HepG2 (cell line): ENCODE results near the gene PAQR7. TPM values are rescaled to one million over a fixed set of nuclear protein-coding genes. Genes with fewer than 3 reads are reported as not detected.

Experiments used
- CAMTA2 ChIP-seq: sonication (generic); formaldehyde crosslinking; IDR thresholded peaks from 2 replicates; pipeline ENCODE4 v1.4.0; 2020; ENCODE audit warnings: mild to moderate bottlenecking, missing genetic modification reagents, borderline replicate concordance
- CSRNP1 ChIP-seq: sonication (generic); formaldehyde crosslinking; IDR thresholded peaks from 2 replicates; pipeline ENCODE4 v1.8.1; 2023; ENCODE audit warnings: mild to moderate bottlenecking, missing genetic modification reagents
- CTCF ChIP-seq: sonication (generic); formaldehyde crosslinking; IDR thresholded peaks from 2 replicates; pipeline ENCODE4 v1.5.0; 2020; ENCODE audit warnings: mild to moderate bottlenecking, missing genetic modification reagents, moderate library complexity
- FOXJ3 ChIP-seq: sonication (generic); formaldehyde crosslinking; IDR thresholded peaks from 2 replicates; pipeline ENCODE4 v1.4.0; 2020; ENCODE audit warnings: missing genetic modification reagents, mild to moderate bottlenecking, borderline replicate concordance
- HDAC6 ChIP-seq: fragments of 200-600 bp; sonication (generic); IDR thresholded peaks from 2 replicates; pipeline ENCODE4 v1.7.0; 2017; ENCODE audit warnings: mild to moderate bottlenecking, antibody characterized with exemption, low read length, low read depth
- MAF1 ChIP-seq: sonication (generic); formaldehyde crosslinking; IDR thresholded peaks from 2 replicates; pipeline ENCODE4 v1.5.0; 2020; ENCODE audit warnings: missing genetic modification reagents, borderline replicate concordance
- NFE2 ChIP-seq: sonication (generic); formaldehyde crosslinking; IDR thresholded peaks from 2 replicates; pipeline ENCODE4 v1.4.0; 2020; ENCODE audit warnings: missing genetic modification reagents
- NFRKB ChIP-seq: fragments of 450-650 bp; IDR thresholded peaks from 2 replicates; pipeline ENCODE4 v1.6.1; 2017
- NR0B2 ChIP-seq: sonication (generic); formaldehyde crosslinking; IDR thresholded peaks from 2 replicates; pipeline ENCODE4 v1.4.0; 2020; ENCODE audit warnings: mild to moderate bottlenecking, missing genetic modification reagents
- SATB2 ChIP-seq: sonication (generic); formaldehyde crosslinking; IDR thresholded peaks from 2 replicates; pipeline ENCODE4 v1.5.0; 2020; ENCODE audit warnings: missing genetic modification reagents
- TRIM22 ChIP-seq: fragments of 450-650 bp; IDR thresholded peaks from 2 replicates; pipeline ENCODE4 v1.6.1; 2017
- ZNF12 ChIP-seq: sonication (generic); formaldehyde crosslinking; IDR thresholded peaks from 2 replicates; pipeline ENCODE4 v1.5.0; 2020; ENCODE audit warnings: missing genetic modification reagents
- ZNF598 ChIP-seq: sonication (generic); formaldehyde crosslinking; IDR thresholded peaks from 2 replicates; pipeline ENCODE4 v1.5.1; 2020; ENCODE audit warnings: mild to moderate bottlenecking, missing genetic modification reagents, borderline replicate concordance
- ZNF607 ChIP-seq: sonication (generic); formaldehyde crosslinking; IDR thresholded peaks from 2 replicates; pipeline ENCODE4 v1.5.1; 2020; ENCODE audit warnings: missing genetic modification reagents, mild to moderate bottlenecking, borderline replicate concordance
- ZNF652 ChIP-seq: IDR thresholded peaks from 2 replicates; pipeline ENCODE4 v1.6.1; 2016; ENCODE audit warnings: low read depth, borderline replicate concordance
- polyA plus RNA-seq, 8 experiments: library from polyadenylated mRNA; depleted of rRNA in 3 of 8; stranded (reverse) in 7 of 8; unstranded in 1 of 8; fragments of >200 nt; fragmentation: Illumina TruSeq in 4 of 8; extraction: Trizol in 4 of 8; gene quantifications; 2 replicates each; pipeline versions ENCODE4 v1.2.1 to v1.2.3, GENCODE V29; 2011 to 2016; ENCODE audit warnings: low read depth in 4 of 8, missing spikeins in 1 of 8, mixed read lengths in 1 of 8; ENCODE audit not compliant: insufficient read depth in 1 of 8
- total RNA-seq, 5 experiments: library from RNA; depleted of rRNA; stranded (reverse); fragments of >200 nt; fragmentation: Illumina TruSeq; extraction: Trizol; gene quantifications; 2 replicates each; pipeline ENCODE4 v1.2.3, GENCODE V29; 2016; ENCODE audit warnings: low read depth in 1 of 5
- TF ChIP-seq, protein P1 (sequence below): sonication (generic); formaldehyde crosslinking; IDR thresholded peaks from 2 replicates; pipeline ENCODE4 v1.5.1; 2020; ENCODE audit warnings: missing genetic modification reagents, mild to moderate bottlenecking, borderline replicate concordance
- TF ChIP-seq, protein P2 (sequence below), 2 experiments: sonication (generic) in 1 of 2; formaldehyde crosslinking in 1 of 2; IDR thresholded peaks; 2 replicates each; pipeline versions ENCODE4 v1.5.1 to v1.6.1; 2011 to 2020; ENCODE audit warnings: borderline replicate concordance in 1 of 2, low read depth in 1 of 2, low read length in 1 of 2, mild to moderate bottlenecking in 1 of 2, missing genetic modification reagents in 1 of 2, moderate library complexity in 1 of 2

Gene PAQR7
- total and polyA plus RNA-seq, 2 of the 13 experiments (the other 11 are each of a cell fraction or from before 2014, with no cell fraction given) = 13.2 to 16.6 TPM

GRCh38 chr1:25905680-25906643 is 30.5 kb upstream of the PAQR7 start, which contains the start of gene STMN1 (continued):
- TF ChIP-seq, protein P1, sequence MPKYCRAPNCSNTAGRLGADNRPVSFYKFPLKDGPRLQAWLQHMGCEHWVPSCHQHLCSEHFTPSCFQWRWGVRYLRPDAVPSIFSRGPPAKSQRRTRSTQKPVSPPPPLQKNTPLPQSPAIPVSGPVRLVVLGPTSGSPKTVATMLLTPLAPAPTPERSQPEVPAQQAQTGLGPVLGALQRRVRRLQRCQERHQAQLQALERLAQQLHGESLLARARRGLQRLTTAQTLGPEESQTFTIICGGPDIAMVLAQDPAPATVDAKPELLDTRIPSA (CRISPR knock-in tag) = 0 out of 2 replicates have a peak, but pooled peaks have one; percentile 60
- peak; percentile 75; the same call in 1 of the 2 replicates for TF ChIP-seq CAMTA2
- peak; percentile 46; the same call in 1 of the 2 replicates for TF ChIP-seq CSRNP1 (CRISPR knock-in tag)
- no peak for TF ChIP-seq CTCF (CRISPR knock-in tag)
- no peak for TF ChIP-seq NFRKB
- no peak for TF ChIP-seq HDAC6
- TF ChIP-seq, protein P2, sequence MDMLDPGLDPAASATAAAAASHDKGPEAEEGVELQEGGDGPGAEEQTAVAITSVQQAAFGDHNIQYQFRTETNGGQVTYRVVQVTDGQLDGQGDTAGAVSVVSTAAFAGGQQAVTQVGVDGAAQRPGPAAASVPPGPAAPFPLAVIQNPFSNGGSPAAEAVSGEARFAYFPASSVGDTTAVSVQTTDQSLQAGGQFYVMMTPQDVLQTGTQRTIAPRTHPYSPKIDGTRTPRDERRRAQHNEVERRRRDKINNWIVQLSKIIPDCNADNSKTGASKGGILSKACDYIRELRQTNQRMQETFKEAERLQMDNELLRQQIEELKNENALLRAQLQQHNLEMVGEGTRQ (IDR thresholded peaks at IDR 0.05; ENCODE audit: low read depth, low read length) = peak; percentile 96
- TF ChIP-seq, protein P2 (CRISPR knock-in tag; IDR thresholded peaks at IDR 0.05; ENCODE audit: borderline replicate concordance) = peak; percentile 97; the same call in 1 of the 2 replicates
- no peak for TF ChIP-seq ZNF652 (CRISPR knock-in tag)
- no peak for TF ChIP-seq MAF1
- no peak for TF ChIP-seq FOXJ3 (CRISPR knock-in tag)
- peak; percentile 63; the same call in 1 of the 2 replicates for TF ChIP-seq NR0B2 (CRISPR knock-in tag)
- TF ChIP-seq TRIM22 = no peak
- TF ChIP-seq ZNF598 (CRISPR knock-in tag) = no peak
- TF ChIP-seq NFE2 (CRISPR knock-in tag) = no peak
- TF ChIP-seq SATB2 (CRISPR knock-in tag) = no peak
- TF ChIP-seq ZNF12 (CRISPR knock-in tag) = no peak
- peak; percentile 79 for TF ChIP-seq ZNF607 (CRISPR knock-in tag)
